SK-N-SH (cell line): ENCODE measurements around the gene CLEC3B. TPM values are rescaled to one million over a fixed set of nuclear protein-coding genes. Genes with fewer than 3 reads are reported as not detected.

Source experiments
- CTCF ChIA-PET: fragments of 300-600, 350-600 bp; formaldehyde crosslinking; extraction: SDS; loops from one replicate; lab custom pipeline; 2021; lab: Yijun Ruan, JAX
- POLR2A ChIA-PET: fragments of 350-600 bp; sonication (Branson Sonifier 250); formaldehyde crosslinking; extraction: SDS; loops from one replicate; lab custom pipeline; 2020; ENCODE audit warnings: antibody characterized with exemption, inconsistent platforms; lab: Yijun Ruan, JAX
- DNase-seq: peaks from one replicate; pipeline ENCODE4 v3.0.0; 2012
- H2AFZ ChIP-seq: fragments of 200-600 bp; sonication (generic); 2 replicates; pipeline ENCODE4 v1.8.1; 2016; ENCODE audit warnings: antibody characterized with exemption, mild to moderate bottlenecking, low read depth
- H3F3A ChIP-seq: fragments of 200-600 bp; sonication (generic); replicated peaks from 2 replicates; pipeline ENCODE3; 2016; ENCODE audit warnings: antibody characterized with exemption, mild to moderate bottlenecking; ENCODE audit not compliant: insufficient read depth
- H3K27ac ChIP-seq, 2 experiments: fragments of 200-500 bp in 1 of 2; fragments of 200-600 bp in 1 of 2; sonication (Bioruptor generic) in 1 of 2; sonication (generic), shearing (Covaris generic) in 1 of 2; 2 replicates each; pipeline versions ENCODE4 v1.5.1 to v1.6.1; 2014 to 2016; ENCODE audit warnings: low read depth in 2 of 2, inconsistent platforms in 1 of 2, low read length in 1 of 2, mild to moderate bottlenecking in 1 of 2, mixed read lengths in 1 of 2
- H3K27me3 ChIP-seq: fragments of 200-600 bp; sonication (generic), shearing (Covaris generic); 2 replicates; pipeline ENCODE4 v1.6.1; 2016; ENCODE audit warnings: mixed run types; ENCODE audit not compliant: insufficient read depth
- H3K36me3 ChIP-seq, 2 experiments: fragments of 200-500 bp in 1 of 2; fragments of 200-600 bp in 1 of 2; sonication (Bioruptor generic) in 1 of 2; sonication (generic) in 1 of 2; replicated peaks in 1 of 2; 2 replicates each; pipeline versions ENCODE3 to v1.5.1; 2014 to 2016; ENCODE audit warnings: low read length in 1 of 2, mild to moderate bottlenecking in 1 of 2; ENCODE audit not compliant: insufficient read depth in 2 of 2, control insufficient read depth in 1 of 2
- H3K4me1 ChIP-seq, 2 experiments: fragments of 200-500 bp in 1 of 2; fragments of 200-600 bp in 1 of 2; sonication (Bioruptor generic) in 1 of 2; sonication (generic), shearing (Covaris generic) in 1 of 2; 2 replicates each; pipeline versions ENCODE4 v1.5.1 to v1.6.1; 2014 to 2016; ENCODE audit warnings: low read depth in 1 of 2, low read length in 1 of 2, mixed run types in 1 of 2; ENCODE audit not compliant: insufficient read depth in 2 of 2, control insufficient read depth in 1 of 2
- H3K4me2 ChIP-seq: fragments of 200-600 bp; sonication (generic), shearing (Covaris generic); 2 replicates; pipeline ENCODE4 v1.6.1; 2017; ENCODE audit warnings: mixed run types
- H3K4me3 ChIP-seq, 2 experiments: fragments of 200-500 bp in 1 of 2; fragments of 200-600 bp in 1 of 2; sonication (Bioruptor generic) in 1 of 2; sonication (generic), shearing (Covaris generic) in 1 of 2; 2 replicates each; pipeline versions ENCODE4 v1.5.1 to v1.8.1; 2014 to 2016; ENCODE audit warnings: low read depth in 2 of 2, inconsistent platforms in 1 of 2, low read length in 1 of 2, mild to moderate bottlenecking in 1 of 2, mixed read lengths in 1 of 2, moderate library complexity in 1 of 2
- H3K79me2 ChIP-seq: fragments of 200-600 bp; sonication (generic); 2 replicates; pipeline ENCODE4 v1.8.1; 2017; ENCODE audit warnings: mild to moderate bottlenecking; ENCODE audit not compliant: insufficient read depth
- H3K9ac ChIP-seq: fragments of 200-600 bp; sonication (generic); 2 replicates; pipeline ENCODE4 v1.6.1; 2017; ENCODE audit warnings: mixed run types
- H3K9me2 ChIP-seq: fragments of 200-600 bp; sonication (generic); 2 replicates; pipeline ENCODE4 v1.6.1; 2017; ENCODE audit warnings: mixed run types
- H3K9me3 ChIP-seq: fragments of 200-600 bp; sonication (generic); 2 replicates; pipeline ENCODE4 v1.6.1; 2017; ENCODE audit warnings: mixed run types, mild to moderate bottlenecking, moderate library complexity
- H4K20me1 ChIP-seq: fragments of 200-600 bp; sonication (generic); 2 replicates; pipeline ENCODE4 v1.6.1; 2017; ENCODE audit warnings: mild to moderate bottlenecking, mixed run types; ENCODE audit not compliant: insufficient read depth
- CHD2 ChIP-seq: fragments of 150-350 bp; IDR thresholded peaks from 2 replicates; pipeline ENCODE4 v1.6.1; 2018; ENCODE audit warnings: low read length; ENCODE audit not compliant: partially characterized antibody
- ELF1 ChIP-seq: IDR thresholded peaks from 2 replicates; pipeline ENCODE4 v1.4.0; 2012
- FOSL2 ChIP-seq: IDR thresholded peaks from 2 replicates; pipeline ENCODE4 v1.4.0; 2012; ENCODE audit warnings: low read depth, mild to moderate bottlenecking, moderate library complexity, borderline replicate concordance
- FOXM1 ChIP-seq: IDR thresholded peaks from 2 replicates; pipeline ENCODE4 v1.4.0; 2012; ENCODE audit warnings: low read depth, mild to moderate bottlenecking
- GABPA ChIP-seq: IDR thresholded peaks from 2 replicates; pipeline ENCODE4 v1.4.0; 2012; ENCODE audit warnings: low read depth, mild to moderate bottlenecking
- JUND ChIP-seq: IDR thresholded peaks from 2 replicates; pipeline ENCODE4 v1.4.0; 2012
- MEF2A ChIP-seq: IDR thresholded peaks from 2 replicates; pipeline ENCODE4 v1.4.0; 2012; ENCODE audit warnings: low read depth, borderline replicate concordance
- NFIC ChIP-seq: IDR thresholded peaks from 2 replicates; pipeline ENCODE4 v1.4.0; 2012; ENCODE audit warnings: borderline replicate concordance
- RAD21 ChIP-seq: IDR thresholded peaks from 2 replicates; pipeline ENCODE4 v1.6.1; 2012; ENCODE audit warnings: mild to moderate bottlenecking, low read length
- RCOR1 ChIP-seq: fragments of 150-350 bp; IDR thresholded peaks from 2 replicates; pipeline ENCODE4 v1.6.1; 2017; ENCODE audit warnings: antibody characterized with exemption, low read length
- SMC3 ChIP-seq: IDR thresholded peaks from 2 replicates; pipeline ENCODE4 v1.6.1; 2012; ENCODE audit warnings: low read depth, low read length, improper control_type of control experiment
- TAF1 ChIP-seq: IDR thresholded peaks from 2 replicates; pipeline ENCODE4 v1.6.1; 2012; ENCODE audit warnings: low read depth, mild to moderate bottlenecking, low read length, moderate library complexity, borderline replicate concordance
- TCF12 ChIP-seq: IDR thresholded peaks from 2 replicates; pipeline ENCODE4 v1.4.0; 2012
- TEAD4 ChIP-seq: IDR thresholded peaks from 2 replicates; pipeline ENCODE4 v1.4.0; 2012; ENCODE audit warnings: mild to moderate bottlenecking, borderline replicate concordance; ENCODE audit not compliant: insufficient read depth
- WGBS: methylation state at CpG from one replicate; pipeline ENCODE4 v1.1.6; 2017; ENCODE audit warnings: low lambda C conversion rate; 5-methylcytosine and 5-hydroxymethylcytosine counted together
- polyA plus RNA-seq, 3 experiments: library from polyadenylated mRNA; depleted of rRNA; stranded (reverse); fragments of >200 nt; gene quantifications; 2 replicates each; pipeline ENCODE4 v1.2.3, GENCODE V29; 2012
- TF ChIP-seq, protein P1 (sequence below): IDR thresholded peaks from 2 replicates; pipeline ENCODE4 v1.4.0; 2012; ENCODE audit warnings: low read depth, borderline replicate concordance
- TF ChIP-seq, protein P2 (sequence below): IDR thresholded peaks from 2 replicates; pipeline ENCODE4; 2012
- TF ChIP-seq, protein P3 (sequence below): fragments of 200-600 bp; sonication (generic); IDR thresholded peaks from 2 replicates; pipeline ENCODE4 v1.6.1; 2017; ENCODE audit warnings: antibody characterized with exemption, mild to moderate bottlenecking, moderate library complexity
- TF ChIP-seq, protein P4 (sequence below): IDR thresholded peaks from 2 replicates; pipeline ENCODE4 v1.4.0; 2012; ENCODE audit warnings: low read depth, borderline replicate concordance
- TF ChIP-seq, protein P5 (sequence below): fragments of 150-350 bp; IDR thresholded peaks from 2 replicates; pipeline ENCODE4 v1.6.1; 2017; ENCODE audit warnings: antibody characterized with exemption, low read length, low read depth, borderline replicate concordance

The CLEC3B gene
- polyA plus RNA-seq, 1 of the 3 experiments (the other 2 are of a cell fraction), result 0.46 TPM

DNA sequence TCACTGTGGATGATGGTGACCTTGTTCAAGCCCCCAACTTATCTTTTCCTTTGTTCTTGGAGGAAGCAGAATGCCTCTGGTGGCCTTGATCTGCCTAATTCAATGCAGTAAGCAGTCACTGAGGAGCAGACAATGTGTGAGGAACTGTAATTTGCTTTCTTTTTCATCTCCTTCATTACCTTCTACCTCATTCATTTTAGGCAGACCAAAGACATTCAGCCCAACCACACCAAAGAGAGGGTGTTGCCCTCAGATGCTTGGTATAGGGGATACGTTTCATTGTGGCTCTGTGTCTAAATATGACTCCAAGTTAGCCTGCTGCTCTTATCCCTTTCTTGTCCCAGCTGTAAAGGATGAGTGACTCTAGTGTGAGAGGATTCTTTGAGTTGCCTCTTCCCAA, 34.8 kb upstream of the CLEC3B start:
- Histone ChIP-seq H3K36me3 (peaks cover 4 to 32% of the 10 kb centered on the region in 2 experiments), H3K4me1 (peaks cover 23 to 31% of the 10 kb centered on the region in 2 experiments; a peak in 3 of 4 replicates), H3K4me3 (no peak overlapping the region), H3K9me3 (no peaks in the 10 kb centered on the region), H3K9me2 (no peaks in the 10 kb centered on the region), H3K79me2 (peaks cover 13% of the 10 kb centered on the region; the same call in 1 of the 2 replicates), H2AFZ (no peak overlapping the region), H3F3A (no peaks in the 10 kb centered on the region), H3K27me3 (no peaks in the 10 kb centered on the region), H3K4me2 (no peak overlapping the region), H3K9ac (no peak overlapping the region), H4K20me1 (0 out of 2 replicates have a peak, but pooled peaks cover 5% of the 10 kb centered on the region), H3K27ac (no peak overlapping the region)
- 100% methylated on average over 1 of the region's 1 CpG for WGBS
- no peak for DNase-seq
- ChIA-PET POLR2A (no interaction called here), CTCF (interaction anchor here (1.1 to 3.1 kb wide), 4 partner anchors 7 to 76 kb away, joined by 4 to 17 read pairs (median 6); no protein-coding TSS in a partner anchor)
- TF ChIP-seq JUND, result no peak

DNA sequence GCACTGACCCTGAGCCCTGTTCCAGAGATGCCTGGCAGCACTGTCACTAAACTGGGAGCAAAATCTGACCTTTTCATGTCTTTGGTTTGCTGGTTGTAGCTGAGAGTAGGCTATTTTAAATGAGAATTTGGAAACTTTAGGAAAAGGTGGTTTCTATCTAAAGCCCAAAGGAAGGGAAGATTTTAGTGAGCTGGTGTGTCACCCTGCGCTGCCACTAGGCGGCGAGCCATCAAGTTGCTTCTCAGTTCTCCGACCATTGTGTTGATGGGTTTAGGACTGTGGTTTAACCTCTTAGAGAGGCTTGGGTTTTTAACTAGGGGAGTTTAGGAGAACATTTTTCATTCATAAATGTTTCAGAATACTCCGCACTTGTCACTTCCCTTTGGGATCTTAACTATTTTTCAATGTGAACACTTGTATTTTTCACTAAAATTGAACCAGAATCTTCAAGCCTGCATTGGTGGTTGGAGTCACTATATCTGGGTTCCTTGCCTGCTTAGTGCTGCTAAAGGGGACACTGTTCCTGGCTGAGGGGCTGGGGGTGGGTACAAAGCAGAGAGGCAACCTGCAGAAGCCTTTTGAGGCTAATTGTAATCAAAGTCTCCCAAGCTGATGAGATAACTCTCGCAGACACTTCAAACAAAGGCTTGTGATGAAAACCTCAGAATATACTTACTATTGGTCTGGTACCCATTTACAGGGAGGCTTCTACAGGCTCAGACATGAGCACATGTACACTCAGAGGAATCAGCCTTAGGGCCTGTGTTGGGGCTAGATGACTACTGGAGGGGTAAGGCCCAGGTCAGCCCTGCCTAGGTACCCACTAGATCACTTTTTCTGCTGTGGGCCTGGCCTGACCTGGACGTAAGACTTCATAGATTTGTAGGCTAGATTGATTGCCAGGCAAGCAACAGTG, 33.3 kb upstream of the CLEC3B start:
- Histone ChIP-seq H3K9me3 (no peaks in the 10 kb centered on the region), H3K4me2 (no peak overlapping the region), H3K27ac (0 out of 4 replicates have a peak overlapping the region, but pooled peaks of 1 of the 2 experiments have one; percentile 30), H3K79me2 (peaks cover 13% of the 10 kb centered on the region; the same call in 1 of the 2 replicates), H4K20me1 (0 out of 2 replicates have a peak, but pooled peaks cover 5% of the 10 kb centered on the region), H2AFZ (no peak overlapping the region), H3K9ac (no peak overlapping the region), H3F3A (no peaks in the 10 kb centered on the region), H3K4me3 (peak overlapping the region in 1 of 2 experiments; percentile 35; a peak in 1 of 4 replicates), H3K9me2 (no peaks in the 10 kb centered on the region), H3K4me1 (peaks cover 31 to 34% of the 10 kb centered on the region in 2 experiments; a peak in 3 of 4 replicates), H3K27me3 (no peaks in the 10 kb centered on the region), H3K36me3 (peaks cover 8 to 41% of the 10 kb centered on the region in 2 experiments)
- POLR2A ChIA-PET, result no interaction called here
- WGBS, result 72% methylated on average over 7 of the region's 7 CpGs
- CTCF ChIA-PET, result interaction anchor here (0.6 to 3.1 kb wide), 15 partner anchors 9 to 687 kb away, joined by 3 to 17 read pairs (median 4); partner anchors contain the start of genes EXOSC7 and ZDHHC3
- DNase-seq, result peak; percentile 36
- no peak for TF ChIP-seq ELF1
- no peak for TF ChIP-seq FOXM1
- TF ChIP-seq, protein P1, sequence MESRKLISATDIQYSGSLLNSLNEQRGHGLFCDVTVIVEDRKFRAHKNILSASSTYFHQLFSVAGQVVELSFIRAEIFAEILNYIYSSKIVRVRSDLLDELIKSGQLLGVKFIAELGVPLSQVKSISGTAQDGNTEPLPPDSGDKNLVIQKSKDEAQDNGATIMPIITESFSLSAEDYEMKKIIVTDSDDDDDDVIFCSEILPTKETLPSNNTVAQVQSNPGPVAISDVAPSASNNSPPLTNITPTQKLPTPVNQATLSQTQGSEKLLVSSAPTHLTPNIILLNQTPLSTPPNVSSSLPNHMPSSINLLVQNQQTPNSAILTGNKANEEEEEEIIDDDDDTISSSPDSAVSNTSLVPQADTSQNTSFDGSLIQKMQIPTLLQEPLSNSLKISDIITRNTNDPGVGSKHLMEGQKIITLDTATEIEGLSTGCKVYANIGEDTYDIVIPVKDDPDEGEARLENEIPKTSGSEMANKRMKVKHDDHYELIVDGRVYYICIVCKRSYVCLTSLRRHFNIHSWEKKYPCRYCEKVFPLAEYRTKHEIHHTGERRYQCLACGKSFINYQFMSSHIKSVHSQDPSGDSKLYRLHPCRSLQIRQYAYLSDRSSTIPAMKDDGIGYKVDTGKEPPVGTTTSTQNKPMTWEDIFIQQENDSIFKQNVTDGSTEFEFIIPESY, result no peak
- peak; percentile 23; the same call in 1 of the 2 replicates for TF ChIP-seq SMC3
- TF ChIP-seq, protein P2, sequence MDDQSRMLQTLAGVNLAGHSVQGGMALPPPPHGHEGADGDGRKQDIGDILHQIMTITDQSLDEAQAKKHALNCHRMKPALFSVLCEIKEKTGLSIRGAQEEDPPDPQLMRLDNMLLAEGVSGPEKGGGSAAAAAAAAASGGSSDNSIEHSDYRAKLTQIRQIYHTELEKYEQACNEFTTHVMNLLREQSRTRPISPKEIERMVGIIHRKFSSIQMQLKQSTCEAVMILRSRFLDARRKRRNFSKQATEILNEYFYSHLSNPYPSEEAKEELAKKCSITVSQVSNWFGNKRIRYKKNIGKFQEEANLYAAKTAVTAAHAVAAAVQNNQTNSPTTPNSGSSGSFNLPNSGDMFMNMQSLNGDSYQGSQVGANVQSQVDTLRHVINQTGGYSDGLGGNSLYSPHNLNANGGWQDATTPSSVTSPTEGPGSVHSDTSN, result no peak
- no peak for TF ChIP-seq JUND
- no peak for TF ChIP-seq GABPA
- TF ChIP-seq, protein P3, sequence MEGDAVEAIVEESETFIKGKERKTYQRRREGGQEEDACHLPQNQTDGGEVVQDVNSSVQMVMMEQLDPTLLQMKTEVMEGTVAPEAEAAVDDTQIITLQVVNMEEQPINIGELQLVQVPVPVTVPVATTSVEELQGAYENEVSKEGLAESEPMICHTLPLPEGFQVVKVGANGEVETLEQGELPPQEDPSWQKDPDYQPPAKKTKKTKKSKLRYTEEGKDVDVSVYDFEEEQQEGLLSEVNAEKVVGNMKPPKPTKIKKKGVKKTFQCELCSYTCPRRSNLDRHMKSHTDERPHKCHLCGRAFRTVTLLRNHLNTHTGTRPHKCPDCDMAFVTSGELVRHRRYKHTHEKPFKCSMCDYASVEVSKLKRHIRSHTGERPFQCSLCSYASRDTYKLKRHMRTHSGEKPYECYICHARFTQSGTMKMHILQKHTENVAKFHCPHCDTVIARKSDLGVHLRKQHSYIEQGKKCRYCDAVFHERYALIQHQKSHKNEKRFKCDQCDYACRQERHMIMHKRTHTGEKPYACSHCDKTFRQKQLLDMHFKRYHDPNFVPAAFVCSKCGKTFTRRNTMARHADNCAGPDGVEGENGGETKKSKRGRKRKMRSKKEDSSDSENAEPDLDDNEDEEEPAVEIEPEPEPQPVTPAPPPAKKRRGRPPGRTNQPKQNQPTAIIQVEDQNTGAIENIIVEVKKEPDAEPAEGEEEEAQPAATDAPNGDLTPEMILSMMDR, result peak; percentile 68
- TF ChIP-seq, protein P4, sequence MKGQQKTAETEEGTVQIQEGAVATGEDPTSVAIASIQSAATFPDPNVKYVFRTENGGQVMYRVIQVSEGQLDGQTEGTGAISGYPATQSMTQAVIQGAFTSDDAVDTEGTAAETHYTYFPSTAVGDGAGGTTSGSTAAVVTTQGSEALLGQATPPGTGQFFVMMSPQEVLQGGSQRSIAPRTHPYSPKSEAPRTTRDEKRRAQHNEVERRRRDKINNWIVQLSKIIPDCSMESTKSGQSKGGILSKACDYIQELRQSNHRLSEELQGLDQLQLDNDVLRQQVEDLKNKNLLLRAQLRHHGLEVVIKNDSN, result no peak
- TF ChIP-seq, protein P5, sequence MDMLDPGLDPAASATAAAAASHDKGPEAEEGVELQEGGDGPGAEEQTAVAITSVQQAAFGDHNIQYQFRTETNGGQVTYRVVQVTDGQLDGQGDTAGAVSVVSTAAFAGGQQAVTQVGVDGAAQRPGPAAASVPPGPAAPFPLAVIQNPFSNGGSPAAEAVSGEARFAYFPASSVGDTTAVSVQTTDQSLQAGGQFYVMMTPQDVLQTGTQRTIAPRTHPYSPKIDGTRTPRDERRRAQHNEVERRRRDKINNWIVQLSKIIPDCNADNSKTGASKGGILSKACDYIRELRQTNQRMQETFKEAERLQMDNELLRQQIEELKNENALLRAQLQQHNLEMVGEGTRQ, result no peak
- TF ChIP-seq TEAD4, result no peak
- TF ChIP-seq FOSL2, result no peak
- no peak for TF ChIP-seq RCOR1
- TF ChIP-seq MEF2A, result no peak
- no peak for TF ChIP-seq CHD2
- no peak for TF ChIP-seq TCF12
- no peak for TF ChIP-seq NFIC
- peak; percentile 37; the same call in 1 of the 2 replicates for TF ChIP-seq RAD21
- no peak for TF ChIP-seq TAF1
